ENCODE data around the gene NTM.

The NTM gene

GRCh38 chr11:131792243-131792642 lies 421.8 kb downstream of the NTM start:
- DNase-seq (ENCODE audit: low spot score), result no peak
- no peak for TF ChIP-seq CTCF (IDR thresholded peaks at IDR 0.05; ENCODE audit: poor library complexity, severe bottlenecking)

GRCh38 chr11:131796089-131796488 lies 425.7 kb downstream of the NTM start:
- H3K27ac ChIP-seq (ENCODE audit: poor library complexity, severe bottlenecking), result no peak overlapping the region
- no peaks in the 10 kb centered on the region for H3K36me3 ChIP-seq (ENCODE audit: low read depth)
- no peaks in the 10 kb centered on the region for H3K9me3 ChIP-seq (ENCODE audit: severe bottlenecking)
- H3K4me3 ChIP-seq (ENCODE audit: severe bottlenecking), result no peak overlapping the region
- DNase-seq (ENCODE audit: low spot score) (no peak), ATAC-seq (ENCODE audit: low read depth) (no peak)
- peaks cover 92% of the 10 kb centered on the region for H3K27me3 ChIP-seq (ENCODE audit: insufficient read depth, poor library complexity, severe bottlenecking)
- no peak for TF ChIP-seq CTCF (IDR thresholded peaks at IDR 0.05; ENCODE audit: poor library complexity, severe bottlenecking)
- no peaks in the 10 kb centered on the region for H3K4me1 ChIP-seq (ENCODE audit: insufficient read depth, poor library complexity, severe bottlenecking)

More at GRCh38 chr11:131792243-131792642, 421.8 kb downstream of the NTM start:
- no peak overlapping the region for H3K27ac ChIP-seq (ENCODE audit: poor library complexity, severe bottlenecking)
- no peaks in the 10 kb centered on the region for H3K4me1 ChIP-seq (ENCODE audit: insufficient read depth, poor library complexity, severe bottlenecking)
- H3K27me3 ChIP-seq (ENCODE audit: insufficient read depth, poor library complexity, severe bottlenecking), result peaks cover 83% of the 10 kb centered on the region
- no peaks in the 10 kb centered on the region for H3K36me3 ChIP-seq (ENCODE audit: low read depth)
- H3K4me3 ChIP-seq (ENCODE audit: severe bottlenecking), result no peak overlapping the region
- no peak for ATAC-seq (ENCODE audit: low read depth)
- no peaks in the 10 kb centered on the region for H3K9me3 ChIP-seq (ENCODE audit: severe bottlenecking)

GRCh38 chr11:131796541-131796940 lies 426.1 kb downstream of the NTM start:
- ATAC-seq (ENCODE audit: low read depth), result no peak
- H3K4me1 ChIP-seq (ENCODE audit: insufficient read depth, poor library complexity, severe bottlenecking), result no peaks in the 10 kb centered on the region
- H3K9me3 ChIP-seq (ENCODE audit: severe bottlenecking), result no peaks in the 10 kb centered on the region
- H3K27ac ChIP-seq (ENCODE audit: poor library complexity, severe bottlenecking), result no peak overlapping the region
- H3K36me3 ChIP-seq (ENCODE audit: low read depth), result no peaks in the 10 kb centered on the region
- peaks cover 89% of the 10 kb centered on the region for H3K27me3 ChIP-seq (ENCODE audit: insufficient read depth, poor library complexity, severe bottlenecking)
- TF ChIP-seq CTCF (IDR thresholded peaks at IDR 0.05; ENCODE audit: poor library complexity, severe bottlenecking), result no peak
- no peak for DNase-seq (ENCODE audit: low spot score)
- no peak overlapping the region for H3K4me3 ChIP-seq (ENCODE audit: severe bottlenecking)

- H3K4me1 ChIP-seq (ENCODE audit: insufficient read depth, poor library complexity, severe bottlenecking), result no peaks in the 10 kb centered on the region
- no peak for DNase-seq (ENCODE audit: low spot score)
- H3K4me3 ChIP-seq (ENCODE audit: severe bottlenecking), result no peak overlapping the region
- TF ChIP-seq CTCF (IDR thresholded peaks at IDR 0.05; ENCODE audit: poor library complexity, severe bottlenecking), result no peak
- H3K36me3 ChIP-seq (ENCODE audit: low read depth), result no peaks in the 10 kb centered on the region
- peaks cover 88% of the 10 kb centered on the region for H3K27me3 ChIP-seq (ENCODE audit: insufficient read depth, poor library complexity, severe bottlenecking)
- no peak overlapping the region for H3K27ac ChIP-seq (ENCODE audit: poor library complexity, severe bottlenecking)
- H3K9me3 ChIP-seq (ENCODE audit: severe bottlenecking), result no peaks in the 10 kb centered on the region
- ATAC-seq (ENCODE audit: low read depth), result no peak
These were observed 430.0 kb downstream of the NTM start for GRCh38 chr11:131800452-131800851.

GRCh38 chr11:131802440-131803115 lies 432.2 kb downstream of the NTM start:
- peaks cover 85% of the 10 kb centered on the region for H3K27me3 ChIP-seq (ENCODE audit: insufficient read depth, poor library complexity, severe bottlenecking)
- no peaks in the 10 kb centered on the region for H3K36me3 ChIP-seq (ENCODE audit: low read depth)
- no peak overlapping the region for H3K27ac ChIP-seq (ENCODE audit: poor library complexity, severe bottlenecking)
- H3K4me3 ChIP-seq (ENCODE audit: severe bottlenecking), result no peak overlapping the region
- TF ChIP-seq CTCF (IDR thresholded peaks at IDR 0.05; ENCODE audit: poor library complexity, severe bottlenecking), result no peak
- DNase-seq (ENCODE audit: low spot score) (no peak), ATAC-seq (ENCODE audit: low read depth) (no peak)
- no peaks in the 10 kb centered on the region for H3K9me3 ChIP-seq (ENCODE audit: severe bottlenecking)
- H3K4me1 ChIP-seq (ENCODE audit: insufficient read depth, poor library complexity, severe bottlenecking), result no peaks in the 10 kb centered on the region
